ENCODE data around the gene ZSCAN1.

Gene ZSCAN1

GRCh38 chr19:58024661-58025060, 9.2 kb upstream of the ZSCAN1 start:
- Histone ChIP-seq H3K4me2 (ENCODE audit: low read length) (no peak overlapping the region), H3K9me3 (ENCODE audit: low read length) (0 out of 2 replicates have a peak, but pooled peaks cover 5% of the 10 kb centered on the region), H3F3A (ENCODE audit: insufficient read depth, low read length) (no peaks in the 10 kb centered on the region), H3K4me1 (ENCODE audit: insufficient read depth, low read length, severe bottlenecking) (no peaks in the 10 kb centered on the region), H4K20me1 (ENCODE audit: insufficient read depth, low read length) (no peaks in the 10 kb centered on the region), H3K4me3 (ENCODE audit: low read depth, low read length, poor library complexity, severe bottlenecking) (no peak overlapping the region), H3K9ac (ENCODE audit: low read length) (no peak overlapping the region), H3K36me3 (ENCODE audit: insufficient read depth, low read length) (no peaks in the 10 kb centered on the region), H3K9me2 (ENCODE audit: low read depth, low read length) (no peaks in the 10 kb centered on the region), H2AFZ (ENCODE audit: low read length) (no peak overlapping the region), H3K27ac (ENCODE audit: low read depth, low read length, poor library complexity, severe bottlenecking) (no peak overlapping the region), H3K79me2 (ENCODE audit: insufficient read depth, low read length) (no peaks in the 10 kb centered on the region), H3K27me3 (ENCODE audit: insufficient read depth, low read length) (no peaks in the 10 kb centered on the region)
- no peak for TF ChIP-seq CTCF (IDR thresholded peaks at IDR 0.05; ENCODE audit: low read length)
- TF ChIP-seq EZH2 (IDR thresholded peaks at IDR 0.05; ENCODE audit: borderline replicate concordance, low read length), result no peak

- no peaks in the 10 kb centered on the region for H3F3A ChIP-seq (ENCODE audit: insufficient read depth, low read length)
- H3K27ac ChIP-seq (ENCODE audit: low read depth, low read length, poor library complexity, severe bottlenecking), result no peak overlapping the region
- no peak overlapping the region for H3K4me3 ChIP-seq (ENCODE audit: low read depth, low read length, poor library complexity, severe bottlenecking)
- H2AFZ ChIP-seq (ENCODE audit: low read length), result no peak overlapping the region
- H3K4me1 ChIP-seq (ENCODE audit: insufficient read depth, low read length, severe bottlenecking), result no peaks in the 10 kb centered on the region
- no peak for TF ChIP-seq CTCF (IDR thresholded peaks at IDR 0.05; ENCODE audit: low read length)
- H3K79me2 ChIP-seq (ENCODE audit: insufficient read depth, low read length), result no peaks in the 10 kb centered on the region
- H3K36me3 ChIP-seq (ENCODE audit: insufficient read depth, low read length), result no peaks in the 10 kb centered on the region
- H3K27me3 ChIP-seq (ENCODE audit: insufficient read depth, low read length), result no peaks in the 10 kb centered on the region
- no peaks in the 10 kb centered on the region for H3K9me2 ChIP-seq (ENCODE audit: low read depth, low read length)
- H3K9ac ChIP-seq (ENCODE audit: low read length), result no peak overlapping the region
- no peaks in the 10 kb centered on the region for H3K9me3 ChIP-seq (ENCODE audit: low read length)
- H4K20me1 ChIP-seq (ENCODE audit: insufficient read depth, low read length), result no peaks in the 10 kb centered on the region
- no peak overlapping the region for H3K4me2 ChIP-seq (ENCODE audit: low read length)
Observed at GRCh38 chr19:58034477-58034793, 610 bp downstream of the ZSCAN1 start.

GRCh38 chr19:58035863-58036262, 2.0 kb downstream of the ZSCAN1 start:
- H3K4me2 ChIP-seq (ENCODE audit: low read length), result no peak overlapping the region
- no peaks in the 10 kb centered on the region for H3K36me3 ChIP-seq (ENCODE audit: insufficient read depth, low read length)
- TF ChIP-seq EZH2 (IDR thresholded peaks at IDR 0.05; ENCODE audit: borderline replicate concordance, low read length), result no peak
- no peak for TF ChIP-seq CTCF (IDR thresholded peaks at IDR 0.05; ENCODE audit: low read length)
- no peak overlapping the region for H3K27ac ChIP-seq (ENCODE audit: low read depth, low read length, poor library complexity, severe bottlenecking)
- H3F3A ChIP-seq (ENCODE audit: insufficient read depth, low read length), result no peaks in the 10 kb centered on the region
- no peak overlapping the region for H2AFZ ChIP-seq (ENCODE audit: low read length)
- H3K9me2 ChIP-seq (ENCODE audit: low read depth, low read length), result no peaks in the 10 kb centered on the region
- no peaks in the 10 kb centered on the region for H3K9me3 ChIP-seq (ENCODE audit: low read length)
- H3K9ac ChIP-seq (ENCODE audit: low read length), result no peak overlapping the region
- H3K27me3 ChIP-seq (ENCODE audit: insufficient read depth, low read length), result no peaks in the 10 kb centered on the region
- no peaks in the 10 kb centered on the region for H4K20me1 ChIP-seq (ENCODE audit: insufficient read depth, low read length)
- no peaks in the 10 kb centered on the region for H3K4me1 ChIP-seq (ENCODE audit: insufficient read depth, low read length, severe bottlenecking)
- H3K4me3 ChIP-seq (ENCODE audit: low read depth, low read length, poor library complexity, severe bottlenecking), result no peak overlapping the region
- H3K79me2 ChIP-seq (ENCODE audit: insufficient read depth, low read length), result no peaks in the 10 kb centered on the region
